Central memory CD8-positive, alpha-beta T cell (primary cell): ENCODE results near the gene NID2.

ENCODE experiments used
- ATAC-seq: fragments of 150-1000 bp; cut with Tn5 transposase; replicated peaks from 2 replicates; pipeline ENCODE4 v1.10.0; 2022; ENCODE audit warnings: mild to moderate bottlenecking, moderate FRiP score, moderate number of reproducible peaks; ENCODE audit not compliant: poor library complexity, severe bottlenecking; ENCODE audit errors: extremely low read depth
- DNase-seq, 2 donors: peaks; one replicate each; pipeline ENCODE4 v3.0.0; 2021; ENCODE audit warnings: low spot score in 2 of 2
- H3K27ac Mint-ChIP-seq: one replicate; pipeline ENCODE4 v1.8.0; 2022; ENCODE audit warnings: low read depth, mild to moderate bottlenecking, moderate library complexity, mixed read lengths
- H3K27me3 Mint-ChIP-seq: one replicate; pipeline ENCODE4 v1.8.0; 2022; ENCODE audit warnings: mixed read lengths
- H3K36me3 Mint-ChIP-seq: one replicate; pipeline ENCODE4 v1.8.0; 2022; ENCODE audit warnings: mild to moderate bottlenecking, moderate library complexity, mixed read lengths; ENCODE audit not compliant: insufficient read depth
- H3K4me1 Mint-ChIP-seq: one replicate; pipeline ENCODE4 v1.8.0; 2022; ENCODE audit warnings: mixed read lengths
- H3K4me3 Mint-ChIP-seq: one replicate; pipeline ENCODE4 v1.8.0; 2022; ENCODE audit warnings: mild to moderate bottlenecking, moderate library complexity, mixed read lengths
- H3K9me3 Mint-ChIP-seq: one replicate; pipeline ENCODE4 v1.8.0; 2022; ENCODE audit warnings: mixed read lengths

Gene NID2

DNA sequence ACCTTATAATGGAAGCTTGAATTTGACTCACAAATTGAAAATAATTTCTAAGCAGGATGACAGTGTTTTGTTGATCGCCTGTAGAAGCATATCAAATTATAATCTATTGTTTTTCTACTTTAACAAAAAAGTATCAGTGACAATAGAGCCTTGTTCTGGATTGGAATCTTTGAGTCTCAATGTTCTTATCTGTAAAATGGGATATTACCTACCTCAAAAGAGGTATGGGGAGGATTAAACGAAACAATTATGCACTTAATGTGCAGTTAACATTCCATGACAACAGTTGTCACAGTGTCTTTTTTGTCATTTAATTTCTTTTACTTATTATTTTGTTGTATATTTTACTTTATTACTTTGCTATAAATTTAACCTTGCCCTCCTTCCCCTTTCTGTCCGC, 78.4 kb downstream of the NID2 start:
- peak overlapping the region; percentile 94 for H3K4me3 Mint-ChIP-seq
- ATAC-seq (no peak), DNase-seq (no peak)
- H3K9me3 Mint-ChIP-seq, result no peaks in the 10 kb centered on the region
- no peaks in the 10 kb centered on the region for H3K27me3 Mint-ChIP-seq
- H3K27ac Mint-ChIP-seq, result peak overlapping the region; percentile 85
- H3K36me3 Mint-ChIP-seq, result peaks cover 29% of the 10 kb centered on the region
- peaks cover 35% of the 10 kb centered on the region for H3K4me1 Mint-ChIP-seq

GRCh38 chr14:51989293-51990234, 79.3 kb downstream of the NID2 start, which contains the start of gene RTRAF:
TSS of gene RTRAF (plus strand) at chr14:51989546. CDS start at chr14:51989640, 94 bp downstream.
- DNase-seq (peak; percentile 82 to 86), ATAC-seq (peak; percentile 93)
- Mint-ChIP-seq H3K9me3 (no peaks in the 10 kb centered on the region), H3K36me3 (peaks cover 24% of the 10 kb centered on the region), H3K4me1 (peaks cover 30% of the 10 kb centered on the region), H3K27me3 (no peaks in the 10 kb centered on the region), H3K4me3 (peak within 1 kb of the TSS; percentile 94), H3K27ac (peak within 1 kb of the TSS; percentile 85)

- peaks cover 22% of the 10 kb centered on the region for H3K36me3 Mint-ChIP-seq
- ATAC-seq, result no peak
Measured at GRCh38 chr14:51988221-51988620, 80.6 kb downstream of the NID2 start.

DNA sequence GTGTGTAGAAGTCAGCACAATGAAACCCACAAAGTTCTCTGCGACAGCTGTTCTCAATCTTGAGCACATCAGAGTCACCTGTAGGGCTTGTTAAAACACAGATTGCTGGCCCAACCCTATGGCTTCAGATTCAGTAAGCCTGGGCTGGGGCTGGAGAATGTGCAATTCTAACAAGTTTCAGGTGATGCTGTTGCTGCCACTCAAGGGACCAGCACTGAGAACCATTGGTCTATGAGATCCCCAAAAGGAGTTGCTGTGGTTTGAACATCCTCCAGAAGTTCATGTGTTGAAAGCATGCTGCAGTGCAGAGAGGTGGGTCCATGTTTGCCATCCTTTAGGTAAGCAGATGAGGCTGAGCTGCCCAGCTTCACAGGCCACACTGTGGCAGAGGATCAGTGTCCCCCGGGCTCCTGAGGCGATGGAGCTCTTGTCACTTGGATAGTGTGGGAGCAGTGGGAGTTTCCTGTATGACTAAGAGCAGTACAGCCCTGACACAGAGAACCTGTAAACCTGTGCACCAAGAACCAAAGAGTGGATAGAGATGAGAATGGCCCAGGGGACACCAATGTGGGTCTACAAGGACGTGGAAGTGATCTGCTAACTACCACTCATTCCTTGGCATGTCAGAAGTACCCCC, 87.5 kb downstream of the NID2 start:
- H3K4me1 Mint-ChIP-seq, result peaks cover 5% of the 10 kb centered on the region
- no peaks in the 10 kb centered on the region for H3K9me3 Mint-ChIP-seq
- H3K36me3 Mint-ChIP-seq, result peaks cover 2% of the 10 kb centered on the region
- no peak overlapping the region for H3K27ac Mint-ChIP-seq
- no peak overlapping the region for H3K4me3 Mint-ChIP-seq
- ATAC-seq (no peak), DNase-seq (no peak)
- H3K27me3 Mint-ChIP-seq, result no peaks in the 10 kb centered on the region

More at GRCh38 chr14:51988221-51988620, 80.6 kb downstream of the NID2 start:
- no peak overlapping the region for H3K4me3 Mint-ChIP-seq
- no peaks in the 10 kb centered on the region for H3K27me3 Mint-ChIP-seq
- H3K9me3 Mint-ChIP-seq, result no peaks in the 10 kb centered on the region
- H3K4me1 Mint-ChIP-seq, result peaks cover 21% of the 10 kb centered on the region
- H3K27ac Mint-ChIP-seq, result peak overlapping the region; percentile 85
- no peak for DNase-seq

- no peak for ATAC-seq
- Mint-ChIP-seq H3K4me3 (no peak overlapping the region), H3K9me3 (no peaks in the 10 kb centered on the region), H3K36me3 (peaks cover 2% of the 10 kb centered on the region), H3K4me1 (peaks cover 5% of the 10 kb centered on the region), H3K27me3 (no peaks in the 10 kb centered on the region), H3K27ac (peak overlapping the region; percentile 22)
- peak; percentile 63 to 82 for DNase-seq
Measured at GRCh38 chr14:51979088-51979709, 89.7 kb downstream of the NID2 start.

GRCh38 chr14:51978681-51979085, 90.2 kb downstream of the NID2 start:
- DNase-seq, result no peak
- H3K4me1 Mint-ChIP-seq, result peaks cover 5% of the 10 kb centered on the region

GRCh38 chr14:51977075-51977474, 91.8 kb downstream of the NID2 start:
- Mint-ChIP-seq H3K27ac (peak overlapping the region; percentile 33), H3K27me3 (no peaks in the 10 kb centered on the region), H3K9me3 (no peaks in the 10 kb centered on the region), H3K4me1 (peaks cover 5% of the 10 kb centered on the region), H3K4me3 (no peak overlapping the region), H3K36me3 (peaks cover 4% of the 10 kb centered on the region)
- DNase-seq (no peak), ATAC-seq (no peak)

More at GRCh38 chr14:51978681-51979085, 90.2 kb downstream of the NID2 start:
- H3K4me3 Mint-ChIP-seq, result no peak overlapping the region
- ATAC-seq, result no peak
- no peaks in the 10 kb centered on the region for H3K27me3 Mint-ChIP-seq
- H3K9me3 Mint-ChIP-seq, result no peaks in the 10 kb centered on the region
- H3K36me3 Mint-ChIP-seq, result peaks cover 2% of the 10 kb centered on the region
- no peak overlapping the region for H3K27ac Mint-ChIP-seq

- Mint-ChIP-seq H3K27ac (peak overlapping the region; percentile 59), H3K9me3 (no peaks in the 10 kb centered on the region), H3K27me3 (no peaks in the 10 kb centered on the region), H3K36me3 (peaks cover 12% of the 10 kb centered on the region), H3K4me1 (peaks cover 9% of the 10 kb centered on the region), H3K4me3 (no peak overlapping the region)
- no peak for ATAC-seq
- DNase-seq, result no peak
Measured at GRCh38 chr14:51972566-51972965, 96.3 kb downstream of the NID2 start.

- H3K36me3 Mint-ChIP-seq, result peaks cover 23% of the 10 kb centered on the region
- ATAC-seq, result no peak
Measured at GRCh38 chr14:51969852-51970540, 98.9 kb downstream of the NID2 start.

DNA sequence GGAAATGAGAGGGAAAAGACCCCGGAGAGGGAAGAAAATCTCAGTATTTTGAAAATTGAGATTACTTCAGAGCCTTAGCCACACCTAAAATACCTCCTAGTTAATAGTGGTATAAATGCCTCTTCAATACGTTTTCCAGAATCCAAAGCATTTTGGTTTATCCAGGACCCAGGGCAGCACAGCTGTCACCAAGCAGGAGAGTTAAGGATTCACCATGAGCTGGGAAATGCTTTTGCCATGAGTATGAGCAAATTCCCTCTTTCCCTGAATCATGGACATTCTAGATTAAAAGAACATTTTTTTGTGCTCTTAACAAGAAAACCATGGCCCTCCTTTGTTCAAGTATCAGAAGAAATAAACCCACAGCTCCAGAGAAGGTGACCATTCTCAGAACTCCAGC, 101.3 kb downstream of the NID2 start:
- H3K27me3 Mint-ChIP-seq, result no peaks in the 10 kb centered on the region
- no peak overlapping the region for H3K4me3 Mint-ChIP-seq
- H3K9me3 Mint-ChIP-seq, result no peaks in the 10 kb centered on the region
- ATAC-seq, result no peak
- peaks cover 26% of the 10 kb centered on the region for H3K4me1 Mint-ChIP-seq
- no peak for DNase-seq
- H3K27ac Mint-ChIP-seq, result no peak overlapping the region
- peaks cover 33% of the 10 kb centered on the region for H3K36me3 Mint-ChIP-seq

More at GRCh38 chr14:51969852-51970540, 98.9 kb downstream of the NID2 start:
- no peak overlapping the region for H3K4me3 Mint-ChIP-seq
- no peaks in the 10 kb centered on the region for H3K27me3 Mint-ChIP-seq
- no peak for DNase-seq
- peaks cover 9% of the 10 kb centered on the region for H3K4me1 Mint-ChIP-seq
- peak overlapping the region; percentile 62 for H3K27ac Mint-ChIP-seq
- no peaks in the 10 kb centered on the region for H3K9me3 Mint-ChIP-seq

DNA sequence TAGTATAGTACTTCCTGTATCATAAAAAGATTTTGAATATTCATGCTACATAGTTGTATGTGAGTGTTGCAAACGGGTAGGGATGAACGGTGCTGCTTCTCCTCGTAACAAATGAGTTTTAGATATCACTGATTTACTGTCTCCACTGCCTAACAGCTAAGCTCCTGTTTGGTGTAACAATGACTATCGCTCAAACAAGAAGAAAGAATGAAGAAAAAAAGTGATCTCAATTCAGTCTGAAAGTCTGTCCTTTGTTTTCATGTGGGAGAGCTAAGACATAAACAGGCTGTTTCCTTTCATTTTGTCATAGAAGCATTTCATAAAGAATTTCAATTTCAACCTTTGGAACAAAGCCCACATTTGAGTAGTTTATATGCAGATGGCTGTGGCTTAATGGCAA, 105.6 kb downstream of the NID2 start:
- ATAC-seq (no peak), DNase-seq (no peak)
- H3K4me1 Mint-ChIP-seq, result peaks cover 57% of the 10 kb centered on the region
- H3K27me3 Mint-ChIP-seq, result no peaks in the 10 kb centered on the region
- H3K27ac Mint-ChIP-seq, result peak overlapping the region; percentile 77
- peaks cover 63% of the 10 kb centered on the region for H3K36me3 Mint-ChIP-seq
- H3K4me3 Mint-ChIP-seq, result no peak overlapping the region
- H3K9me3 Mint-ChIP-seq, result peaks cover 19% of the 10 kb centered on the region

DNA sequence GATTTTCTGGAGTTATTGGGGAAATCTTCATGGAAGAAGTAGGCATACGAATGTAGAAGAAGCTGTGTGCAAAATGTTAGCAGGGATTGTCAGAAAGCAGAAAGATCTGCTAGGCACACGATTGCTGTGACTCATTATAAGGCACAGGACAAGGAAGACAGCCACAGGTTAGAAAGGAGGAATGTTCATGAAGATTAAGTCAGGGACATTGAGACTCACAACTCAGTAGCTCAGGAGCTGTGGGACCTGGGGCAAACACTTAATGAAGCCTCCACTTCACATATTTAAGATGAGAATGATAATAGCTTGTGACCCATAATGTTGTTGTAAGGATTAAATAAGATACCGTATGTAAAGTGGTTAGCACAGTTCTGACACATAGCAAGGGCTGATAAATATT, 106.1 kb downstream of the NID2 start:
- H3K27me3 Mint-ChIP-seq, result no peaks in the 10 kb centered on the region
- ATAC-seq, result no peak
- H3K4me3 Mint-ChIP-seq, result no peak overlapping the region
- peaks cover 21% of the 10 kb centered on the region for H3K9me3 Mint-ChIP-seq
- no peak for DNase-seq
- peaks cover 59% of the 10 kb centered on the region for H3K4me1 Mint-ChIP-seq
- peak overlapping the region; percentile 77 for H3K27ac Mint-ChIP-seq
- peaks cover 61% of the 10 kb centered on the region for H3K36me3 Mint-ChIP-seq
